ENCODE results near the gene GPR137C. TPM values are rescaled to one million over a fixed set of nuclear protein-coding genes. Genes with fewer than 3 reads are reported as not detected.
A peak's percentile ranks its signal among the peaks of the same experiment; 100 is the strongest.

GPR137C gene, protein sequence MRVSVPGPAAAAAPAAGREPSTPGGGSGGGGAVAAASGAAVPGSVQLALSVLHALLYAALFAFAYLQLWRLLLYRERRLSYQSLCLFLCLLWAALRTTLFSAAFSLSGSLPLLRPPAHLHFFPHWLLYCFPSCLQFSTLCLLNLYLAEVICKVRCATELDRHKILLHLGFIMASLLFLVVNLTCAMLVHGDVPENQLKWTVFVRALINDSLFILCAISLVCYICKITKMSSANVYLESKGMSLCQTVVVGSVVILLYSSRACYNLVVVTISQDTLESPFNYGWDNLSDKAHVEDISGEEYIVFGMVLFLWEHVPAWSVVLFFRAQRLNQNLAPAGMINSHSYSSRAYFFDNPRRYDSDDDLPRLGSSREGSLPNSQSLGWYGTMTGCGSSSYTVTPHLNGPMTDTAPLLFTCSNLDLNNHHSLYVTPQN
- total RNA-seq (2021; fragmentation: NEBNext Ultra II Directional; extraction: Animal tissue kit (Norgen Biotek cat#: 25700)) (3.2 and 4.3 TPM in 2 replicates), polyA plus RNA-seq (2011; rRNA removed) (1.7 and 2.7 TPM in 2 replicates), polyA minus RNA-seq (2011; rRNA and poly(A)+ RNA removed) (3.8 and 5.0 TPM in 2 replicates)
- 2.0 TPM for polyA plus RNA-seq (2011; cell fraction: cytosol; rRNA removed)
- 4.7 TPM for polyA plus RNA-seq (2011; cell fraction: nucleus; rRNA removed)
- 2.1 to 3.5 TPM (median 2.7 TPM) in 4 replicates for polyA plus RNA-seq (2012, experiment 1 of 2)
- 0.33 TPM for polyA plus RNA-seq (2012, experiment 2 of 2)
- polyA plus RNA-seq (2013, experiment 1 of 2) = 2.5 TPM
- polyA plus RNA-seq (2013, experiment 2 of 2) = 2.7 TPM
- 3.0 TPM for polyA minus RNA-seq (2011; cell fraction: cytosol; rRNA and poly(A)+ RNA removed)
- 13.4 TPM for polyA minus RNA-seq (2011; cell fraction: nucleus; rRNA and poly(A)+ RNA removed)
- long read RNA-seq, experiment 1, partial matches to known transcripts = 0 of 3 reads
- long read RNA-seq, experiment 1, other reads (novel, unspliced or antisense) = 2 of 3 reads
- long read RNA-seq, experiment 2, partial matches to known transcripts = 0 of 1 reads
- long read RNA-seq, experiment 2, other reads (novel, unspliced or antisense) = 1 of 1 reads

DNA sequence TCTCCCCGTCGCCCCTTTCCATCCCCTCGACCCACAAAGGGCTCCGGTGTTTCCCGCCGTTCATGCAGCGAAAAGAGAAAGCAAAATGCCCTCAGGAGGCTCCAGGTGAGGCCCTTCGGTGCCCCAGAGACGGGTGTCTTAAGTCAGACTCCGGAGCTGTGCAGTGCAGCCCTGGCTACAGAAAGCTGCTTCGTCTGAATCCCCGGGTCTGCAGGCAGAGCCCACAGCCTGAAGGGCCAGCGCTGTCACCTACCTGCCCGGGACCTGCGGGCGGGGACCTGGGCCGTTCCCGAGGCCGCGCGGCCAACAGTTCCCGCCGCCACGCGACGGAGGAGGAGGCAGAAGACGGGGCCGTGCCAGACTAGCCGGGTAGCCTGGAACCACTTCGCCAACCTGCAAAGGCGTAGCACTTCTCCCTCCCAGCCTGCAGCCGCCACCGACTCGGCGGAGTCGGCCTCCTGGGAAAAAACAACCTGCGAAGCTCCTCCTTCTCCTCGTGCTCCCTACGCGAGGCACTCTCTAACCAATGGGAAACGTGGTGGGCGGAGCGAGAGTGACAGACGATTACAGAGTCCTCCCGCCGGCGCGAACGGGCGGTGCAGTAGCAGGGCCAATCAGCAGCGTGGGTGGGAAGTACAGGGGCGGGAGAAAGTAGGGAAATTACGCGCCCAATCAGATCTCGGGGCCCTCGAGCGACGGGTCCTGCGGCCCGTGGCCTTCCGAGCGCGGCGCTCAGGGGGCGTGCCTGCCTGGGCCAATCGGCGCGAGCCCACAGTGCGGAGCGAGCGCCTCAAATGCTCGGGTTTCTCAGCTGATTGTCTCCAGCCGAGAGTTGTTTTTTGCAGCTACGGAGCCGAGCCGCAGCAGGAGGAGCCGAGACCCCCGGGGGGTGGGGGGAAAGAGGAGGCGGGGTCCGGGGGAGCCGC lies at the start of gene GPR137C, which contains the start of gene TXNDC16:
GPR137C (plus strand) TSS at position 774 of the 926 bp plus-strand sequence. CDS start 312 bp downstream, outside the sequence.
TXNDC16 (minus strand) TSS at position 443 of the 926 bp plus-strand sequence. CDS start 8,948 bp downstream, outside the sequence.
- H3K23ac ChIP-seq (ENCODE audit: insufficient read length) = no peak within 1 kb of the TSS
- H4K20me1 ChIP-seq (replicated peaks in 1 of 2; ENCODE audit: control insufficient read depth in 1 of 2, insufficient read depth in 2 of 2, low read length in 2 of 2) = peaks cover 0 to 3% of the 10 kb centered on the region in 2 experiments
- H2BK15ac ChIP-seq (ENCODE audit: low read length) = 0 out of 2 replicates have a peak within 1 kb of the TSS, but pooled peaks have one; percentile 5
- no peak within 1 kb of the TSS for H2BK20ac ChIP-seq (ENCODE audit: low read length)
- peak within 1 kb of the TSS; percentile 55; the same call in 1 of the 2 replicates for H2BK5ac ChIP-seq (ENCODE audit: low read depth, low read length)
- H2BK120ac ChIP-seq (replicated peaks; ENCODE audit: low read depth, low read length) = no peak within 1 kb of the TSS
- no peaks in the 10 kb centered on the region for H3K9me3 ChIP-seq (ENCODE audit: insufficient read depth in 2 of 2, low read depth in 1 of 2, low read length in 1 of 2)
- H2AFZ ChIP-seq (ENCODE audit: low read length) = peak within 1 kb of the TSS; percentile 91
- no peak within 1 kb of the TSS for H3K4ac ChIP-seq (replicated peaks; ENCODE audit: insufficient read length, low read depth, low read length)
- 0% methylated on average over 51 of the region's 81 CpGs; no CpG with 5 or more reads in 1 of the 2 experiments for WGBS, 2 experiments (ENCODE audit: extremely low coverage in 1 of 2, insufficient coverage in 1 of 2, insufficient read length in 1 of 2, insufficient replicate concordance in 2 of 2, low coverage in 1 of 2, low lambda C conversion rate in 2 of 2, missing lambda C conversion rate in 1 of 2)
- DNase-seq (ENCODE audit: low read depth in 1 of 2, low spot score in 2 of 2) = peak; percentile 96 to 97
- FAIRE-seq = peak; percentile 73
- H3K36me3 ChIP-seq (ENCODE audit: control insufficient read depth in 2 of 4, insufficient read depth in 4 of 4, low read length in 3 of 4) = no peaks in the 10 kb centered on the region
- peak within 1 kb of the TSS; percentile 65 for H3K18ac ChIP-seq (ENCODE audit: extremely low read depth, low read length)
- H3K4me3 ChIP-seq (ENCODE audit: extremely low read depth in 1 of 4, insufficient read depth in 2 of 4, low read depth in 3 of 4, low read length in 4 of 4) = peak within 1 kb of the TSS; percentile 80 to 95 (median 84)
- no peak within 1 kb of the TSS for H3K14ac ChIP-seq (ENCODE audit: insufficient read length)
- CTCF ChIA-PET (ENCODE audit: partially characterized antibody) = interaction anchor here (0.6 to 1.0 kb wide), 4 partner anchors 100 to 474 kb away, joined by 3 to 4 read pairs (median 4); no protein-coding TSS in a partner anchor
- no peak within 1 kb of the TSS for H4K5ac ChIP-seq (ENCODE audit: insufficient read length, low read depth, low read length)
- no peak within 1 kb of the TSS for H2AK5ac ChIP-seq (ENCODE audit: low read depth, low read length)
- H2BK12ac ChIP-seq (ENCODE audit: low read depth, low read length) = peak within 1 kb of the TSS; percentile 41; the same call in 1 of the 2 replicates
- H3K9ac ChIP-seq (replicated peaks in 1 of 4; ENCODE audit: extremely low read depth in 1 of 4, low read depth in 3 of 4, low read length in 3 of 4) = peak within 1 kb of the TSS; percentile 78 to 80 (median 80)
- peaks cover 0 to 36% of the 10 kb centered on the region in 2 experiments; a peak in 2 of 4 replicates for H3K79me2 ChIP-seq (ENCODE audit: control insufficient read depth in 1 of 2, insufficient read depth in 2 of 2, low read length in 2 of 2)
- no peaks in the 10 kb centered on the region; a peak in 1 of 7 replicates for H3K27me3 ChIP-seq (replicated peaks in 1 of 4; ENCODE audit: control insufficient read depth in 3 of 4, extremely low read depth in 1 of 4, insufficient read depth in 3 of 4, low read length in 3 of 4)
- H4K91ac ChIP-seq (replicated peaks; ENCODE audit: insufficient read length, low read length) = peak within 1 kb of the TSS; percentile 25
- H3K27ac ChIP-seq (ENCODE audit: low read depth, low read length) = peak within 1 kb of the TSS; percentile 46
- H3K79me1 ChIP-seq (ENCODE audit: low read depth, low read length) = peaks cover 2% of the 10 kb centered on the region
- H3K23me2 ChIP-seq (ENCODE audit: low read depth, low read length) = peaks cover 17% of the 10 kb centered on the region; the same call in 1 of the 2 replicates
- H4K8ac ChIP-seq (ENCODE audit: extremely low read depth, insufficient read depth, low read length) = peak within 1 kb of the TSS; percentile 84; the same call in 1 of the 2 replicates
- H3K4me1 ChIP-seq (replicated peaks in 1 of 4; ENCODE audit: control insufficient read depth in 3 of 4, insufficient read depth in 4 of 4, low read length in 3 of 4) = peaks cover 0 to 3% (median 2%) of the 10 kb centered on the region in 4 experiments; a peak in 4 of 7 replicates
- H3K56ac ChIP-seq (replicated peaks; ENCODE audit: insufficient read length, low read depth, low read length) = peak within 1 kb of the TSS; percentile 19
- POLR2A ChIA-PET (ENCODE audit: partially characterized antibody) = interaction anchor here (0.6 to 2.3 kb wide), 11 partner anchors 9 to 890 kb away, joined by 3 to 8 read pairs (median 3); partner anchors contain the start of gene PSMC6
- peak within 1 kb of the TSS; percentile 95 to 100 for H3K4me2 ChIP-seq (ENCODE audit: insufficient read depth in 1 of 2, low read depth in 2 of 2, low read length in 2 of 2)
- TF ChIP-seq TAF1 (IDR thresholded peaks at IDR 0.05; ENCODE audit: low read depth, low read length) (peak; percentile 81), HDAC6 (IDR thresholded peaks at IDR 0.05; ENCODE audit: low read depth, low read length) (no peak), KDM1A (IDR thresholded peaks at IDR 0.05; ENCODE audit: borderline replicate concordance, low read length) (no peak), RNF2 (IDR thresholded peaks at IDR 0.05; ENCODE audit: borderline replicate concordance, low read depth, low read length, missing control alignments, poor library complexity, severe bottlenecking) (no peak), TBP (IDR thresholded peaks at IDR 0.05; ENCODE audit: low read depth, low read length) (peak; percentile 33)
